SK-N-SH treated with all-trans-retinoic acid at 6 μM for 48 hours (cell line): ENCODE measurements around the gene HEPN1.
"Not testable (repeated sequence)": the region's sequence is repeated elsewhere in the genome, so short reads cannot be mapped to it uniquely, and the experiment has no call there.

Source experiments
- ATAC-seq: fragments of 200-7000 bp; cut with Tn5 transposase; 3 replicates; pipeline ENCODE4 v1.9.1; 2020; ENCODE audit warnings: mild to moderate bottlenecking, moderate library complexity
- CSRNP3 ChIP-seq: fragments of 250-450 bp; sonication (Bioruptor Pico); IDR thresholded peaks from 2 replicates; pipeline ENCODE4 v1.5.1; 2021; ENCODE audit warnings: mild to moderate bottlenecking, moderate library complexity

Gene HEPN1

GRCh38 chr11:124961972-124962609 lies 43.0 kb downstream of the HEPN1 start:
- ATAC-seq, result peak; percentile 100
- TF ChIP-seq CSRNP3 (CRISPR knock-in tag), result no peak

- not testable (repeated sequence) for ATAC-seq
Observed at GRCh38 chr11:124968197-124968596, 49.1 kb downstream of the HEPN1 start.
